Measurements from ENCODE around the gene GYG1. TPM values are rescaled to one million over a fixed set of nuclear protein-coding genes. Genes with fewer than 3 reads are reported as not detected.

GYG1 gene
- 36.3 and 37.4 TPM in 2 replicates for total RNA-seq

DNA sequence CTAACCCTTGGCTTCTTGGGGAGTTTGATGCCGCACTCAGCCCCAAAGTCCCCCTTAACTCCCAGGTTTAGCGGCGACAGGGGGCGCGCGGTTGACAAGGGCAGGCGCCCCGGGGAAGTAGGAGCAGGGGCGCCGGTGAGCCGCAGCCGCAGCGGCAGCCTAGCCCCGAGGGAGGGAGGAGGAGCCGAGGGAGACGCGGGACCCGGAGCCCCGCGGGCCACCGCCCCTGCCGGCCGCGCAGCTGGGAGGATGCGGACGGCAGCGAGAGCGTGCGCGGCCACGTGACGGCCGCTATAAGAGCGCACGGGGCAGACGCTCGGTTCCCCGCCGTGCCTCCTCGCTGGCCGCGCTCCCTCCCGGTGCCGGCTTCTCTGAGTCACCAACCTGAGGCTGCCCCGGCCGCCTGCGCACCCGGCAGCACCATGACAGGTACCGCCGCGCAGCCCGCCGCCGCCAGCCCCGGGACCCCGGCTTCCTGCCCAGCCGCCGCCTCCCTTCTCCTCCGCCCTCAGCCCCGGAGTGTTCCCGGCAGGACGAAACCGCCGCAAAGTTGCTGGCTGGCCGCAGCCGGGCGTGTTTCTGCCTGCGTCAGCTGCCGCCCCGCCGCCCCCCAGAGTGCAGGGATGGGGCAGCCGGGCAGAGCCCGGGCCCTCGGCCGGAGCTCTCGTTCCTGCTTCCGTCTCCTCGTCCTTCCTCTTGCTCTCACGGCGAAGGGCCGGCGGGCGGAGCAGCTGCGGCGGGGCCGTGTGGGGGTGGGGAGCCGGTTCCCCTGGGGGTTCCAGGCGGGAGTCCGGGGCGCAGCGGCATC is at the start of gene GYG1:
TSS of gene GYG1 (plus strand) at position 322 of the 808 bp plus-strand sequence. CDS start at position 423, 101 bp downstream.
- intact Hi-C loops (cut with micrococcal nuclease), result loop anchor here (1.0 to 2.0 kb wide), 5 partner anchors 18 to 138 kb away; partner anchors contain the start of genes HLTF and HPS3

DNA sequence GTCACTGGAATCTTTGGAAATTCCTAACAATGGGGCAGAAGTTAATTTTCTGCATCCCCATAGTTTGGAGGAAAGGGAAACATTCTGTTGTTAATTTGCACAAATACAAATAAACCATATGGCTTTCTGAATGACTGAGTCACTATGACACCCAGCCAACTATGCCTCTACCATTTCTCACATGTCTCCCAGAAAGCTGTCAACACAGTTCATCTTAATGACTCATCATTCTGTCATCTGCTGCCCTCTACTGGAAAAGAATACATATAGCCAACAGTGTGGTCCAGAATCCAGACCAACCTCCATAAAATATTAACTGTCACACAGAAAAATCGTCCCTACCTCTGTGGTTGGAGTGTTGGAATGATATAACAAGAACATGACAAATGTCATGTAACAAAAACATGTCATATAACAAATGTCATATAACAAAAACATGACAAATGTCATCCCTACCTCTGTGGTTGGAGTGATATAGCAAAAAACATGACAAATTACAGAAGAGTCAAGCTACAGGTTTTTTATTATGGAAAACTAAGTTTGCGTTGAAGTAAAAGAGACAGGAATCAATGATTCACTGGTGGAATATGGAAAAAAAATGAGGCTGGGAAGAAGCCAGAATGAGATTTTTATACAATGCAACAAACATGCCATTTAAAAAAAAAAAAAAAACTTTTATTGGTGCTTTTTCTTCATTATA is 47.7 kb upstream of the GYG1 start:
- intact Hi-C loops (cut with micrococcal nuclease), result loop anchor here (1.0 to 2.0 kb wide), 2 partner anchors 82 to 635 kb away; no protein-coding TSS in a partner anchor

GRCh38 chr3:148945116-148945515 is 46.2 kb upstream of the GYG1 start:
- intact Hi-C loops (cut with micrococcal nuclease), result no loop called here

- intact Hi-C loops (cut with micrococcal nuclease), result no loop called here
Measured at GRCh38 chr3:148948913-148949657, 42.3 kb upstream of the GYG1 start.

DNA sequence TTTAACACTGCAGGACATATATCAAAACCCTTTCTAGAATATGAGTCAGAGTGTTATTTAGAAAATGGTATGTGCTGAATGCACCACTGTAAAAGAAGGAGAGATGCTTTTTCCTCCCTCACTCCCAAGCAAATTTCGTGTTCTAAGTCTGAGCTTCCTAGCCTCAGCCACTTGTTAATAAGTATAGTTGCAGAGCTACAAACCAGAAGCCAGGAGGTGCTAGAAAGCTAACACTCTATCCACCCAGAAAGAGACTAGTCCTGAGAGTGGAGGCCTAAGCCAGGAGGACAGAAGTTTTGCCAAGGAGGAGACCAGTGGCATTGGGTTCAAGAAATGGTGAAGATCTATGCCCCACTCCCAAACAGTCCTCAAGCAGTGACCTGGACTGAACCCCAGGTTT is 40.5 kb upstream of the GYG1 start:
- intact Hi-C loops (cut with micrococcal nuclease), result loop anchor here (10.0 kb wide), 1 partner anchor 134 kb away; the partner anchor contains the start of gene HLTF

DNA sequence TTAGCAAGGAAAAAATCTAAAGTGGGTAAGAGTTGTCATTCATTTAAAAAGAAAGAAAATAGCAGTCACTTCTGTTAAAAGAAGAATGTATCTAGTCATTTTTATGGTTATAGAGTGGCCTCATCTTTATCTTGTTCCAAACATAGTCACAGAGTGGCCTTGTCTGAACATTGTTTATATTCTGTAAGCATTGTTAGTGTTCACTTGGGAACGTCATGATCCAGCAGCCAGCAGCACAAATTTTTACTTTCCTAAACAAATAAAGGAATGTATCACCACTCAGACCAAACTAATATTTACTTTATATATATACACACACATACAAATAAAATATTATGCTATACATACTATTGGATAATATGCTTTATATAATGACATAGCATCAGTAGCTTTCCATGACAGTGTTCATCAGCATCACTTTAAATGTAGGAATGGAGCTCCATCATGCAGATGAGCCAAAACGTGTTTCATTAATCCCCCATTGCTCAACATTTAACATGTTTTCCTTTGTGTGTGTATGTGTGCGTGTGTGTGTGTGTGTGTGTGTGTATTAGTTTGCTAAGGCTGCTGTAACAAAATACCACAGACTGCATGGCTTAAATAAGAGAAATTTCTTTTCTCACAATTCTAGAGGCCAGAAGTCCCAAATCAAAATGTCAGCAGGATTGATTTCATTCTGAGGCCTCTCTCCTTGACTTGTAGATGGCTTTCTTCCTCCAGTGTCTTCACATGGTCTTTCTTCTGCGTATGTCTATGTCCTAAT is 39.6 kb upstream of the GYG1 start:
- intact Hi-C loops (cut with micrococcal nuclease), result loop anchor here (10.0 kb wide), 1 partner anchor 133 kb away; the partner anchor contains the start of gene HLTF

DNA sequence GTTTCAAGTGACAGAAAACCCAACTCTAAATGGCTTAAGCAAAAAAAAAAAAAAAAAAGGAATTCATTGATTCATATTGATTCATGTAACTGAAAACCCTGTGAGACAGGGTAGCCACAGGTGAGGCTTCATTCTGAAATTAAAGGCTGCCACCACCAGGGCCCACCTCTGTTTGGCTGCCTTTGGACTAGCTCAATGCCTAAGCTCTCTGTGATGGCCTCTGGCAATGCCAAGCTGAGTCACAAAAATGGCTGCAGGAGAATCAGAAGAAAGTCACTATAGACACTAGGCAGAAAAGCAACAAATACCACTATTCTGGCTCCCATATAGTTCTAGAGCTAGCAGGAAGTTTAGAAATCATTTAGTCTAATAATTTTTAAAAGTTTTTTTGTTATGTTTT is 38.2 kb upstream of the GYG1 start:
- intact Hi-C loops (cut with micrococcal nuclease), result loop anchor here (10.0 kb wide), 1 partner anchor 132 kb away; the partner anchor contains the start of gene HLTF

DNA sequence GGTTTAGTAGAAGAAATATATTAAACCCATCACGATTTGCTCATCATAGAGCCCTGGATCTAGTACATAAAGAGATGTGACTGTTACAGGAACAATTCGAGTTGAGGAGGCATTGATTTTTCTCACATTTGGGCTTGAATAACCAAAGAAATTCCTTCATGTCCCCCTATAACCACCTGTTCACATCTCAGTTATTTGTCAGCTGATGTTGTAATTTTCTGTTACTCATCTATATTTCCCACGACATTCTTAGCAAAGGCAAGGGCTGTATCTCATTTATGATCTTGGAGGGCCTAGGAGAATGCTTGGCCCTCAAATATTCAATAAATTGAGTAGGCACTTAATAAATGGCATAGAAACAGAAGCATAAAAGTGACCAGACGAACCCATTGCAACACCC is 36.4 kb upstream of the GYG1 start:
- intact Hi-C loops (cut with micrococcal nuclease), result loop anchor here (1.0 to 10.0 kb wide), 3 partner anchors 130 to 318 kb away; partner anchors contain the start of gene HLTF

DNA sequence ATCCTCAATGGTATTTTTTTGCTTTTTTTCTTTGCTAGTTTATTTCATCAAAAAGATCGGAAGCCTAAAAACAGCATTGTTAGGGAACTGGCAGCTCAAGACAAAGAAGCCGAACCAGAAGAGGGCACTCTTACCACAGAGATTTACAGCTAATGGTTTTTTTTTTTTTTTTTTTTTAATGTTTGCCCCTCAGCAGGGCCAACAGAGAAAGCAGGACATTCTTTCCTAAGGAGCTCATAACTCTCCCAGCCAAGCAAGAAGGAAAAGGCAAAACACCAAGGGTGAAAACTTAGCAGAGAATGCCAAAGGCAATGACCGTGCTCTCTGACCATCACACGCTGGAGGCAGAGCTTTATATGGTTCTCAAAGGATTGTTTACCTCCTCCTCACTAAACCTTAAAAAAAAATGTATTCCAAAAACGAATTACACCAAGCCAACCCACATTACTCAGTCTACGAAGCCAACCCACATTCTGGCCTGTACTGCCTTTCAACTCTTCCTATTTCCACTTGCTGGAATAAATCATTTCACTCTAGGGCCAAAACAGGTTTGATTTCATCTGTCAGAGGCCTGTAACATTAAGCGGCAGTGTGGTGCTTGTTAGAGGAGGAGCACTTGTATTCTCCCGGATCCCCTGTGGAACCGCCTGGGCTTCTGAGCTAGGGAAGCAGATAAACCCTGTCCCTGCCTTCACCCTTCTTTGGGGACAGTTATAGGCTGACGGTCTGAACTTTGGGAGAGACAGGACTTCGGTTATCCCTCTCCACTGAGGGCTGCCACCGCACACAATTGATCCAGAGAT is 35.6 kb upstream of the GYG1 start:
- intact Hi-C loops (cut with micrococcal nuclease), result loop anchor here (1.0 to 10.0 kb wide), 3 partner anchors 129 to 318 kb away; partner anchors contain the start of gene HLTF

- intact Hi-C loops (cut with micrococcal nuclease), result loop anchor here (1.0 to 10.0 kb wide), 2 partner anchors 34 to 127 kb away; partner anchors contain the start of genes GYG1 and HLTF
Measured at GRCh38 chr3:148957586-148957985, 33.8 kb upstream of the GYG1 start.

DNA sequence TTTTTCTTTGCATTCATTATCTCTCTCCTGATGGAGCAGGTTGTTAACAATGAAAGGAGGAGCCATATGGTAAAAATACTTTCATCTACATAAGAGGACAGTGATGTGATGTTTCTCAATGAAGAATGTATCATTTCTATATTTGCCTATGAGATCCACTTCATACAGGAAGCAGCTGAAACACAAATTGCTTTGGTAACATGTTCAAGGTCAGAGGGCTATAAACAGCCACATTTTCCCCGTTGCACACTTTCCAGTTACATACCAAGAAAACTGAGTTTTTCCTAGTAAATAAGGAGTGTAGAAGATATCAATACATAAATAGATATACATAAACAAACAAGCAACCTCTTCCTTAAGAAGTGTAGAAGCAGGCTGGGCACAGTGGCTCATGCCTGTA is 32.6 kb upstream of the GYG1 start:
- intact Hi-C loops (cut with micrococcal nuclease), result loop anchor here (10.0 kb wide), 1 partner anchor 126 kb away; the partner anchor contains the start of gene HLTF

DNA sequence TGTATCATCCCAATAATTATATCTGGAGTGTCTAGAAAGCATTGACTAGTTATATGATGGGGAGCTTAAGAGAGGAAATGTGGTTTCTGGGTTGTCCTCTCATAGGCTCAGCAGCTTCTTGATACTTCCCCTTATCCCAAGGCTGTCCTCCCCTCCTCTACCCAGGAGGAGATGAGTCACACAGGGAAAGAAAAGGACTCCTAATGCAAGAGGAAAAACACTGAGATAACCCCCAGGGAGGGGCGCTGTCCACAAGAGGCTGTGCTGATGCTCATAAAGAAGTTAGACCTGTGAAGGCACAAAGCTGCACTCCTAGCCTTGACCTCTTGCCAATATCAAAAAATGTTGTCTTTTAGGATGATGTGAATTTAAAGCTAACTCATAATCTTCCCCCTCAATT is 28.8 kb upstream of the GYG1 start:
- intact Hi-C loops (cut with micrococcal nuclease), result no loop called here

GRCh38 chr3:148964809-148965208 is 26.5 kb upstream of the GYG1 start:
- intact Hi-C loops (cut with micrococcal nuclease), result no loop called here

DNA sequence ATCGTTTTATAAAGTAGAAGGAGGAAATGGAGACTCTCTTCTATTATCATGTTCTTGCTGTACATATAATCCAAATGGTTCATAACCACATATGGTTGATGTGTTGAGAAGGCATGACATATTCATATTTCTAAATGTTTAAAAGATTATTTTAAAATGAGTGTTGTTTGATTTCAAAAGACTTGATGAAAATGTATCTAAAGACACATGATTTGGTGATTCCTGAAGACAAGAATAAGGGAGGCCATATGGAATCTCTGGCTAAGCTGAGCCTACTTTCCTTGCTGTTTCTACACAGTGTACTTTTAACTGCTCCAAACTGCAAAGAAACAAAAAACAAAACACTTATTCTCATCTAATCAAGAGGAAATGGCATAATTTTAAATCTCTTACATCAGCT is 23.0 kb upstream of the GYG1 start:
- intact Hi-C loops (cut with micrococcal nuclease), result no loop called here

DNA sequence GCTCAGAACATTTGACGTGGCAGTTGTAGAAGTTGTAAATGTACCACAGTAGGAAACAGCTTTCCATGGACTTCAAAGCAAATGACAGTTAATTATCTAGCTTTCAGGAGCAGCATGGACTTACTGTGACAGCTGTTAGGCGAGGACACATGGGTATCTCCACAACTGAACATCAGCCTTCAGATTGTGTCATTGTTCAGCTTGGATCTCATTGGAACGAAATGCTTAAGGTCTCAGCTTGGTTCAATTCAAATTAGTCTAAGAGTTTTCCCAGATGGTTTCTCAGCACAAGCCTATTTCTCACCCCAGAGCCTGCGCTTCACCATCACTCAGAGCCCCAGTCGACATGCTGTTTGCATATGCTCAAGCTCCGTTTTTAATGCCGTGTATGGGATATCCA is 21.1 kb upstream of the GYG1 start:
- intact Hi-C loops (cut with micrococcal nuclease), result no loop called here

- intact Hi-C loops (cut with micrococcal nuclease), result no loop called here
Measured at GRCh38 chr3:148971401-148972163, 19.8 kb upstream of the GYG1 start.

GRCh38 chr3:148974726-148975125 is 16.6 kb upstream of the GYG1 start:
- intact Hi-C loops (cut with micrococcal nuclease), result no loop called here

GRCh38 chr3:148975248-148975647 is 16.1 kb upstream of the GYG1 start:
- intact Hi-C loops (cut with micrococcal nuclease), result no loop called here

DNA sequence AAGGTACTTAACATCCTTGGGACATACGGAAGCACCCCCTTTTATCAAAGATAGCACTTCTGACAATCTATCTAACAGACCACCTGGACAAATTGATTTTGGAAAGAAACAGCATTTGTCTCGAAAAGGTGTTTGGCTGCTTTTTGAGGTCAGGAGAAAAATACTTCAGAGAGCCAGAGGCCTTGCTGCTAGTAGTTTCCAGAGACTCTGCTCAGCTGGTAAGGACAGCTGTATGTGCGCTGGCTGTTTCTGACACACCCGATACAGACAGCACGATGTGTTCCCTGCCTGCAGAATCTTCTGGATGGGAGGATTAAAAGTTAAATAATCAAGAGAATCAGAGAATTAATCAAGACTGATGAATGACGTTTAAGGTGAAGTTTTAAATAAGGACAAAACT is 15.6 kb upstream of the GYG1 start:
- intact Hi-C loops (cut with micrococcal nuclease), result no loop called here
